ENCODE measurements around the gene RB1. TPM values are rescaled to one million over a fixed set of nuclear protein-coding genes. Genes with fewer than 3 reads are reported as not detected.

The RB1 gene
- total RNA-seq, 1 experiment from 2014 or later: 36.7 TPM

- no TSS peak for BruUV-seq (replicated peaks)
- POLR2A ChIA-PET: no interaction called here
- Histone ChIP-seq H3K79me2 (ENCODE audit: insufficient read depth, low read length) (no peaks in the 10 kb centered on the region), H2AFZ (ENCODE audit: low read depth, low read length, poor library complexity, severe bottlenecking) (no peak overlapping the region), H3K27me3 (ENCODE audit: insufficient read depth, low read length) (no peaks in the 10 kb centered on the region), H3K36me3 (ENCODE audit: control insufficient read depth in 1 of 2, insufficient read depth in 2 of 2, low read length in 2 of 2) (no peaks in the 10 kb centered on the region), H3K9ac (ENCODE audit: low read length) (no peak overlapping the region), H3K9me2 (ENCODE audit: insufficient read depth) (no peaks in the 10 kb centered on the region), H3K9me3 (ENCODE audit: control insufficient read depth in 1 of 2, insufficient read depth in 1 of 2, low read depth in 1 of 2, low read length in 2 of 2) (no peaks in the 10 kb centered on the region), H3K4me2 (ENCODE audit: low read length) (no peak overlapping the region), H3K27ac (ENCODE audit: low read depth, low read length) (no peak overlapping the region), H3K4me1 (ENCODE audit: control insufficient read depth in 1 of 2, insufficient read depth in 2 of 2, low read length in 2 of 2) (0 out of 4 replicates have a peak, but pooled peaks cover 0 to 3% of the 10 kb centered on the region in 2 experiments), H4K20me1 (ENCODE audit: insufficient read depth) (no peaks in the 10 kb centered on the region), H3K4me3 (replicated peaks in 1 of 2; ENCODE audit: low read depth in 1 of 2, low read length in 2 of 2) (no peak overlapping the region)
- RAD21 ChIA-PET (ENCODE audit: low non-redundant PET in 1 of 2, low total read pairs in 2 of 2, uncharacterized antibody in 2 of 2, unreplicated experiment in 2 of 2): no interaction called here
- ATAC-seq (no peak), DNase-seq (ENCODE audit: low read depth, low spot score) (no peak)
- CTCF ChIA-PET: no interaction called here
- intact Hi-C loops (cut with micrococcal nuclease): no loop called here
- TF ChIP-seq SIN3A (IDR thresholded peaks at IDR 0.05; ENCODE audit: low read depth): no peak
- TF ChIP-seq POLR2AphosphoS5 (IDR thresholded peaks at IDR 0.05; ENCODE audit: low read depth, low read length): no peak
These were observed 126.3 kb downstream of the RB1 start for GRCh38 chr13:48429886-48430285.

- no peaks in the 10 kb centered on the region for H4K20me1 ChIP-seq (ENCODE audit: insufficient read depth)
- H3K9ac ChIP-seq (ENCODE audit: low read length): no peak overlapping the region
- ATAC-seq (no peak), DNase-seq (ENCODE audit: low read depth, low spot score) (no peak)
- no peak overlapping the region for H3K4me2 ChIP-seq (ENCODE audit: low read length)
- H3K9me3 ChIP-seq (ENCODE audit: control insufficient read depth in 1 of 2, insufficient read depth in 1 of 2, low read depth in 1 of 2, low read length in 2 of 2): no peaks in the 10 kb centered on the region
- 0 out of 4 replicates have a peak, but pooled peaks cover 0 to 3% of the 10 kb centered on the region in 2 experiments for H3K4me1 ChIP-seq (ENCODE audit: control insufficient read depth in 1 of 2, insufficient read depth in 2 of 2, low read length in 2 of 2)
- POLR2A ChIA-PET: no interaction called here
- BruUV-seq (replicated peaks): no TSS peak
- TF ChIP-seq ZNF274 (IDR thresholded peaks at IDR 0.05; ENCODE audit: low read depth, low read length) (no peak), YY1 (IDR thresholded peaks at IDR 0.05; ENCODE audit: extremely low read depth, insufficient replicate concordance, low read depth, low read length) (no peak), ELF1 (IDR thresholded peaks at IDR 0.05; ENCODE audit: borderline replicate concordance, low read depth) (no peak), SP1 (IDR thresholded peaks at IDR 0.05; ENCODE audit: low read depth) (no peak), JUND (IDR thresholded peaks at IDR 0.05) (no peak), EZH2phosphoT487 (IDR thresholded peaks at IDR 0.05; ENCODE audit: borderline replicate concordance) (no peak), EZH2 (IDR thresholded peaks at IDR 0.05) (no peak), TCF7L2 (IDR thresholded peaks at IDR 0.05; ENCODE audit: borderline replicate concordance, extremely low read depth, insufficient read depth, insufficient read length) (no peak), FOSL1 (IDR thresholded peaks at IDR 0.05; ENCODE audit: low read depth) (no peak), ATF3 (IDR thresholded peaks at IDR 0.05) (no peak), CEBPB (IDR thresholded peaks at IDR 0.05; ENCODE audit: low read depth) (no peak), CTCF (IDR thresholded peaks at IDR 0.05 in 2 of 3, conservative IDR thresholded peaks at IDR 0.05 in 1 of 3; ENCODE audit: borderline replicate concordance in 1 of 3, insufficient read depth in 1 of 3, low read depth in 2 of 3, low read length in 2 of 3) (no peak)
- TF ChIP-seq, protein P1, sequence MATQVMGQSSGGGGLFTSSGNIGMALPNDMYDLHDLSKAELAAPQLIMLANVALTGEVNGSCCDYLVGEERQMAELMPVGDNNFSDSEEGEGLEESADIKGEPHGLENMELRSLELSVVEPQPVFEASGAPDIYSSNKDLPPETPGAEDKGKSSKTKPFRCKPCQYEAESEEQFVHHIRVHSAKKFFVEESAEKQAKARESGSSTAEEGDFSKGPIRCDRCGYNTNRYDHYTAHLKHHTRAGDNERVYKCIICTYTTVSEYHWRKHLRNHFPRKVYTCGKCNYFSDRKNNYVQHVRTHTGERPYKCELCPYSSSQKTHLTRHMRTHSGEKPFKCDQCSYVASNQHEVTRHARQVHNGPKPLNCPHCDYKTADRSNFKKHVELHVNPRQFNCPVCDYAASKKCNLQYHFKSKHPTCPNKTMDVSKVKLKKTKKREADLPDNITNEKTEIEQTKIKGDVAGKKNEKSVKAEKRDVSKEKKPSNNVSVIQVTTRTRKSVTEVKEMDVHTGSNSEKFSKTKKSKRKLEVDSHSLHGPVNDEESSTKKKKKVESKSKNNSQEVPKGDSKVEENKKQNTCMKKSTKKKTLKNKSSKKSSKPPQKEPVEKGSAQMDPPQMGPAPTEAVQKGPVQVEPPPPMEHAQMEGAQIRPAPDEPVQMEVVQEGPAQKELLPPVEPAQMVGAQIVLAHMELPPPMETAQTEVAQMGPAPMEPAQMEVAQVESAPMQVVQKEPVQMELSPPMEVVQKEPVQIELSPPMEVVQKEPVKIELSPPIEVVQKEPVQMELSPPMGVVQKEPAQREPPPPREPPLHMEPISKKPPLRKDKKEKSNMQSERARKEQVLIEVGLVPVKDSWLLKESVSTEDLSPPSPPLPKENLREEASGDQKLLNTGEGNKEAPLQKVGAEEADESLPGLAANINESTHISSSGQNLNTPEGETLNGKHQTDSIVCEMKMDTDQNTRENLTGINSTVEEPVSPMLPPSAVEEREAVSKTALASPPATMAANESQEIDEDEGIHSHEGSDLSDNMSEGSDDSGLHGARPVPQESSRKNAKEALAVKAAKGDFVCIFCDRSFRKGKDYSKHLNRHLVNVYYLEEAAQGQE (IDR thresholded peaks at IDR 0.05; ENCODE audit: low read depth): no peak
- H3K79me2 ChIP-seq (ENCODE audit: insufficient read depth, low read length): no peaks in the 10 kb centered on the region
- H3K27me3 ChIP-seq (ENCODE audit: insufficient read depth, low read length): no peaks in the 10 kb centered on the region
- H3K36me3 ChIP-seq (ENCODE audit: control insufficient read depth in 1 of 2, insufficient read depth in 2 of 2, low read length in 2 of 2): no peaks in the 10 kb centered on the region
- no peaks in the 10 kb centered on the region for H3K9me2 ChIP-seq (ENCODE audit: insufficient read depth)
- no peak overlapping the region for H2AFZ ChIP-seq (ENCODE audit: low read depth, low read length, poor library complexity, severe bottlenecking)
- intact Hi-C loops (cut with micrococcal nuclease): no loop called here
- no peak overlapping the region for H3K27ac ChIP-seq (ENCODE audit: low read depth, low read length)
- CTCF ChIA-PET: no interaction called here
- RAD21 ChIA-PET (ENCODE audit: low non-redundant PET in 1 of 2, low total read pairs in 2 of 2, uncharacterized antibody in 2 of 2, unreplicated experiment in 2 of 2): no interaction called here
- H3K4me3 ChIP-seq (replicated peaks in 1 of 2; ENCODE audit: low read depth in 1 of 2, low read length in 2 of 2): no peak overlapping the region
These were observed 127.9 kb downstream of the RB1 start for GRCh38 chr13:48431431-48431830.
